Brain microvascular endothelial cell (primary cell): ENCODE results near the gene APOA4.
A peak's percentile ranks its signal among the peaks of the same experiment; 100 is the strongest.

ENCODE experiments used
- DNase-seq: peaks from one replicate; pipeline ENCODE4 v3.0.0-alpha.2; 2020
- H3K27ac ChIP-seq: fragments of 250-450 bp; sonication (Bioruptor Pico); 2 replicates; pipeline ENCODE4 v1.5.1; 2020; ENCODE audit warnings: mild to moderate bottlenecking, moderate library complexity
- H3K27me3 ChIP-seq: fragments of 250-450 bp; sonication (Bioruptor Pico); replicated peaks from 2 replicates; pipeline ENCODE4 v1.5.1; 2020; ENCODE audit warnings: mild to moderate bottlenecking
- H3K36me3 ChIP-seq: fragments of 250-450 bp; sonication (Bioruptor Pico); replicated peaks from 2 replicates; pipeline ENCODE4 v1.5.1; 2020; ENCODE audit warnings: mild to moderate bottlenecking
- H3K4me3 ChIP-seq: 2 replicates; pipeline ENCODE4 v1.5.1; 2011; ENCODE audit warnings: low read depth, mild to moderate bottlenecking, control low read depth, low read length, moderate library complexity
- in situ Hi-C: cut with HindIII; loops from 2 replicates; pipeline ENCODE4 v1.10.0; 2017; ENCODE audit warnings: low sequenced_read_pairs, low pct_ligation_motif_present
- TF ChIP-seq, protein P1 (sequence below): IDR thresholded peaks from 2 replicates; pipeline ENCODE4 v1.5.1; 2011; ENCODE audit warnings: low read depth, mild to moderate bottlenecking, moderate library complexity, low read length, control low read depth, inconsistent platforms; ENCODE audit errors: missing control alignments

The APOA4 gene

GRCh38 chr11:116861539-116861938 is 38.4 kb upstream of the APOA4 start:
- peak; percentile 73 for DNase-seq
- Histone ChIP-seq H3K27ac (peak overlapping the region; percentile 19), H3K27me3 (no peaks in the 10 kb centered on the region), H3K36me3 (peaks cover 3% of the 10 kb centered on the region), H3K4me3 (no peak overlapping the region)
- in situ Hi-C loops = no loop called here
- TF ChIP-seq, protein P1, sequence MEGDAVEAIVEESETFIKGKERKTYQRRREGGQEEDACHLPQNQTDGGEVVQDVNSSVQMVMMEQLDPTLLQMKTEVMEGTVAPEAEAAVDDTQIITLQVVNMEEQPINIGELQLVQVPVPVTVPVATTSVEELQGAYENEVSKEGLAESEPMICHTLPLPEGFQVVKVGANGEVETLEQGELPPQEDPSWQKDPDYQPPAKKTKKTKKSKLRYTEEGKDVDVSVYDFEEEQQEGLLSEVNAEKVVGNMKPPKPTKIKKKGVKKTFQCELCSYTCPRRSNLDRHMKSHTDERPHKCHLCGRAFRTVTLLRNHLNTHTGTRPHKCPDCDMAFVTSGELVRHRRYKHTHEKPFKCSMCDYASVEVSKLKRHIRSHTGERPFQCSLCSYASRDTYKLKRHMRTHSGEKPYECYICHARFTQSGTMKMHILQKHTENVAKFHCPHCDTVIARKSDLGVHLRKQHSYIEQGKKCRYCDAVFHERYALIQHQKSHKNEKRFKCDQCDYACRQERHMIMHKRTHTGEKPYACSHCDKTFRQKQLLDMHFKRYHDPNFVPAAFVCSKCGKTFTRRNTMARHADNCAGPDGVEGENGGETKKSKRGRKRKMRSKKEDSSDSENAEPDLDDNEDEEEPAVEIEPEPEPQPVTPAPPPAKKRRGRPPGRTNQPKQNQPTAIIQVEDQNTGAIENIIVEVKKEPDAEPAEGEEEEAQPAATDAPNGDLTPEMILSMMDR = no peak

GRCh38 chr11:116860303-116860702 is 37.2 kb upstream of the APOA4 start:
- in situ Hi-C loops = no loop called here
- TF ChIP-seq, protein P1 = no peak
- Histone ChIP-seq H3K36me3 (peaks cover 3% of the 10 kb centered on the region), H3K27me3 (no peaks in the 10 kb centered on the region), H3K27ac (no peak overlapping the region), H3K4me3 (no peak overlapping the region)
- no peak for DNase-seq

- TF ChIP-seq, protein P1 = no peak
- no peak for DNase-seq
- in situ Hi-C loops = no loop called here
- peaks cover 3% of the 10 kb centered on the region for H3K36me3 ChIP-seq
- H3K27me3 ChIP-seq = no peaks in the 10 kb centered on the region
- no peak overlapping the region for H3K4me3 ChIP-seq
- no peak overlapping the region for H3K27ac ChIP-seq
Measured at GRCh38 chr11:116859175-116859574, 36.1 kb upstream of the APOA4 start.

DNA sequence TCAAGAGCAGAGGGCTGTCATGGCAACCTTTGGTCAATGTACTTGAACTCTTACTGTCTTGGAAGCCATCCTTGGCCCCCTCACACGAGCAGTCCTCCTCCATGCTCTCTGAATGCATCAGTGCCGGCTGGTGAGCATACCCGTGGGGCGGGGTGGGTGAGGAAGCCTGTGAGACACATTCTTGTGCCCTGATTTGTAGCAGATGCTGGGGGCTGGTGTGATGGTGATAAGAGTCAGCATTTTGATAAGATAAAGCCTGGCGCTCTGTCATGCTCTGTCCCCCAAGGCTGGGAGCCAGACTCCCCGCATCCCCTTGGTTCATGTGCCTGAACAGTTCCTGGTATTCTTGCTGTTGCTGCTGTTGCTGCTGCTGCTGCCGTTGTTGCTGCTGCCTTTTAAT is 34.8 kb upstream of the APOA4 start:
- no peak for DNase-seq
- in situ Hi-C loops = no loop called here
- Histone ChIP-seq H3K4me3 (no peak overlapping the region), H3K27me3 (no peaks in the 10 kb centered on the region), H3K36me3 (peaks cover 3% of the 10 kb centered on the region), H3K27ac (no peak overlapping the region)
- TF ChIP-seq, protein P1 = no peak

GRCh38 chr11:116857316-116857715 is 34.2 kb upstream of the APOA4 start:
- no peak overlapping the region for H3K4me3 ChIP-seq
- TF ChIP-seq, protein P1 = no peak
- DNase-seq = no peak
- no peaks in the 10 kb centered on the region for H3K27me3 ChIP-seq
- peaks cover 3% of the 10 kb centered on the region for H3K36me3 ChIP-seq
- H3K27ac ChIP-seq = no peak overlapping the region
- in situ Hi-C loops = no loop called here

DNA sequence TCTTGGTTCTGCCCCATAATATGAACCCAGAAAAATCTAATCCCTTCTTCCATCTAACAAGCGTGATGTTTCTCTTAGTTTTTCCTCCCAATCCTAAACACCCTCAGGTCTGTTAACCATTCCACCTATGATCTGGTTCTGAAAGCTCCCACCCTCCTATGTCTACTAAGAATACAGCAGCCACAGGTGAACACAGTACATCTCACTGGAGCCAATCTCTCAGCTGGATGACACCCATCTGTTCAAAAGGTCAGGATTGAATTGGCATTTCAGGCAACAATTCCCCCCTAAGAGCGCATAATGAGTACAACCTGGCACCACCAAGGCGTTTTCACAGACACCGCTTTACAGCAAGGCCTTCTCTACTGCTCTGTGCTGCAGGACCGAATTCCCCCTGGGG is 33.3 kb upstream of the APOA4 start:
- H3K4me3 ChIP-seq = no peak overlapping the region
- DNase-seq = no peak
- H3K36me3 ChIP-seq = peaks cover 3% of the 10 kb centered on the region
- H3K27me3 ChIP-seq = no peaks in the 10 kb centered on the region
- in situ Hi-C loops = no loop called here
- no peak overlapping the region for H3K27ac ChIP-seq
- TF ChIP-seq, protein P1 = no peak
